OCI-LY1 (cell line): ENCODE data around the gene DZANK1.

Experiments used
- H2AFZ ChIP-seq: fragments of 200-600 bp; sonication (generic), shearing (Covaris generic); 2 replicates; pipeline ENCODE4 v1.6.0; 2014; ENCODE audit warnings: antibody characterized with exemption, mild to moderate bottlenecking, low read length
- H3F3A ChIP-seq: fragments of 200-600 bp; sonication (generic), shearing (Covaris generic); 2 replicates; pipeline ENCODE4 v1.6.0; 2014; ENCODE audit warnings: mild to moderate bottlenecking, antibody characterized with exemption, low read length, moderate library complexity; ENCODE audit not compliant: insufficient read depth
- H3K27ac ChIP-seq: fragments of 200-600 bp; sonication (generic); 2 replicates; pipeline ENCODE4 v1.5.1; 2014; ENCODE audit warnings: low read length, mixed run types, mild to moderate bottlenecking, low read depth; ENCODE audit not compliant: poor library complexity, severe bottlenecking
- H3K27me3 ChIP-seq: fragments of 200-600 bp; sonication (generic); 2 replicates; pipeline ENCODE4 v1.6.0; 2014; ENCODE audit warnings: antibody characterized with exemption, mild to moderate bottlenecking, low read length, moderate library complexity; ENCODE audit not compliant: insufficient read depth
- H3K36me3 ChIP-seq: fragments of 200-600 bp; sonication (generic); 2 replicates; pipeline ENCODE4 v1.6.1; 2014; ENCODE audit warnings: mild to moderate bottlenecking, antibody characterized with exemption, low read length, moderate library complexity, mixed read lengths; ENCODE audit not compliant: insufficient read depth
- H3K4me1 ChIP-seq: fragments of 200-600 bp; sonication (generic); 2 replicates; pipeline ENCODE4 v1.5.1; 2014; ENCODE audit warnings: mild to moderate bottlenecking, low read length, moderate library complexity; ENCODE audit not compliant: insufficient read depth, severe bottlenecking
- H3K4me2 ChIP-seq: fragments of 200-600 bp; sonication (generic), shearing (Covaris generic); 2 replicates; pipeline ENCODE4 v1.6.1; 2014; ENCODE audit warnings: low read length
- H3K4me3 ChIP-seq: fragments of 200-600 bp; sonication (generic); 2 replicates; pipeline ENCODE4 v1.5.1; 2014; ENCODE audit warnings: low read length, low read depth, mild to moderate bottlenecking, mixed read lengths; ENCODE audit not compliant: poor library complexity, severe bottlenecking
- H3K79me2 ChIP-seq: fragments of 200-600 bp; shearing (Covaris generic); 2 replicates; pipeline ENCODE4 v1.6.1; 2016; ENCODE audit warnings: mixed run types, low read length, mixed read lengths; ENCODE audit not compliant: insufficient read depth
- H3K9ac ChIP-seq: fragments of 200-600 bp; sonication (generic), shearing (Covaris generic); 2 replicates; pipeline ENCODE4 v1.6.1; 2014; ENCODE audit warnings: mild to moderate bottlenecking, low read length, mixed read lengths
- H3K9me2 ChIP-seq: fragments of 200-600 bp; sonication (generic), shearing (Covaris generic); 2 replicates; pipeline ENCODE4 v1.6.1; 2014; ENCODE audit warnings: low read depth, mild to moderate bottlenecking, low read length, mixed read lengths
- H3K9me3 ChIP-seq: fragments of 200-600 bp; shearing (Covaris generic); 2 replicates; pipeline ENCODE4 v1.6.1; 2014; ENCODE audit warnings: low read length, mixed read lengths
- H4K20me1 ChIP-seq: fragments of 200-600 bp; sonication (generic), shearing (Covaris generic); 2 replicates; pipeline ENCODE4 v1.6.0; 2016; ENCODE audit warnings: mild to moderate bottlenecking, low read length; ENCODE audit not compliant: insufficient read depth
- EZH2 ChIP-seq: fragments of 200-600 bp; sonication (generic), shearing (Covaris generic); IDR thresholded peaks from 2 replicates; pipeline ENCODE4 v1.8.0; 2017; ENCODE audit warnings: borderline replicate concordance, mixed run types, mild to moderate bottlenecking, antibody characterized with exemption, low read length, moderate library complexity, mixed read lengths
- TF ChIP-seq, protein P1 (sequence below): fragments of 200-600 bp; sonication (generic), shearing (Covaris generic); IDR thresholded peaks from 2 replicates; pipeline ENCODE4 v1.5.1; 2017; ENCODE audit warnings: mild to moderate bottlenecking, antibody characterized with exemption, low read length, moderate library complexity, mixed read lengths

The DZANK1 gene

DNA sequence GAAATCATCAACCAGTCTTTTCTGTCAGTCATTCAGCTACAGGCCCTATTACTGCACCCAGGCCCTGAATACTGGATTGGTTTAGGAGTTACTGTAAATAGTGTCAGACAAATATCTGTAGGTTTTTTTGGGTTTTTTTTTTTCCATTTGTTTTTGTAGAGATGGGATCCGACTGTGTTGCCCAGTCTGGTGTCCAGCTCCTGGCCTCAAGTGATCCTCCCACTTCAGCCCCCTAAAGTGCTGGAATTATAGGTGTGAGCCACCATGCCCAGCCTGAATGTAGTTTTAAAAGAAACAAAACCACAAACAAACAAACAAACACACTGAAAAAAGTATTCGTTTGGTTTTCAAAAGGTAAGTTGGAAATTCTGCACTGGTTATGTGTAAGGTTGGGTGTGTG, 39.6 kb downstream of the DZANK1 start:
- Histone ChIP-seq H3K4me2 (no peak overlapping the region), H3K4me3 (no peak overlapping the region), H3K79me2 (no peaks in the 10 kb centered on the region), H3K4me1 (no peaks in the 10 kb centered on the region), H3K9me2 (no peaks in the 10 kb centered on the region), H3K9me3 (no peaks in the 10 kb centered on the region), H3K9ac (no peak overlapping the region), H3F3A (no peaks in the 10 kb centered on the region), H3K27me3 (no peaks in the 10 kb centered on the region), H3K36me3 (no peaks in the 10 kb centered on the region), H2AFZ (no peak overlapping the region), H3K27ac (no peak overlapping the region), H4K20me1 (no peaks in the 10 kb centered on the region)
- no peak for TF ChIP-seq EZH2
- TF ChIP-seq, protein P1, sequence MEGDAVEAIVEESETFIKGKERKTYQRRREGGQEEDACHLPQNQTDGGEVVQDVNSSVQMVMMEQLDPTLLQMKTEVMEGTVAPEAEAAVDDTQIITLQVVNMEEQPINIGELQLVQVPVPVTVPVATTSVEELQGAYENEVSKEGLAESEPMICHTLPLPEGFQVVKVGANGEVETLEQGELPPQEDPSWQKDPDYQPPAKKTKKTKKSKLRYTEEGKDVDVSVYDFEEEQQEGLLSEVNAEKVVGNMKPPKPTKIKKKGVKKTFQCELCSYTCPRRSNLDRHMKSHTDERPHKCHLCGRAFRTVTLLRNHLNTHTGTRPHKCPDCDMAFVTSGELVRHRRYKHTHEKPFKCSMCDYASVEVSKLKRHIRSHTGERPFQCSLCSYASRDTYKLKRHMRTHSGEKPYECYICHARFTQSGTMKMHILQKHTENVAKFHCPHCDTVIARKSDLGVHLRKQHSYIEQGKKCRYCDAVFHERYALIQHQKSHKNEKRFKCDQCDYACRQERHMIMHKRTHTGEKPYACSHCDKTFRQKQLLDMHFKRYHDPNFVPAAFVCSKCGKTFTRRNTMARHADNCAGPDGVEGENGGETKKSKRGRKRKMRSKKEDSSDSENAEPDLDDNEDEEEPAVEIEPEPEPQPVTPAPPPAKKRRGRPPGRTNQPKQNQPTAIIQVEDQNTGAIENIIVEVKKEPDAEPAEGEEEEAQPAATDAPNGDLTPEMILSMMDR: no peak

DNA sequence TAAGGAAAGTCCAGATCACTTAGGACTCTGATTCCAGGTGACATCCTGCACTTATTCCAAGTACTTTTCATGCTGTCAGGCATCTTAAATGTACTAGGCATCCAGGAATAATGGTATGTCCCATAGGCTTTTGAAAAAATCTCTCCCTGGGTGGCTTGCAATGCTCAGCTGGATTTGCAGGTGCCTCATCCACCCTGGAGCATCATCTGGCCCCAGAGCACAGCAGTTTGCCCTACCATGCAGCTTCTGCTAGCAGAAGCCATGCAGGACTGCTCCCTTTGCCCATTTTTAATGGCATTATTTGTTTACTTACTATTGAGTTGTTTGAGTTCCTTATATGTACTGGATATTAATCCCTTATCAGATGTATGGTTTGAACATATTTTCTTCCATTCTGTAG, 45.2 kb downstream of the DZANK1 start:
- no peak overlapping the region for H3K4me3 ChIP-seq
- H3K36me3 ChIP-seq: no peaks in the 10 kb centered on the region
- H3K4me1 ChIP-seq: no peaks in the 10 kb centered on the region
- no peaks in the 10 kb centered on the region for H3K9me3 ChIP-seq
- H4K20me1 ChIP-seq: no peaks in the 10 kb centered on the region
- no peak overlapping the region for H3K27ac ChIP-seq
- H3F3A ChIP-seq: no peaks in the 10 kb centered on the region
- no peak overlapping the region for H2AFZ ChIP-seq
- H3K9me2 ChIP-seq: no peaks in the 10 kb centered on the region
- H3K9ac ChIP-seq: no peak overlapping the region
- TF ChIP-seq, protein P1: no peak
- no peak for TF ChIP-seq EZH2
- H3K27me3 ChIP-seq: no peaks in the 10 kb centered on the region
- no peaks in the 10 kb centered on the region for H3K79me2 ChIP-seq
- H3K4me2 ChIP-seq: no peak overlapping the region

DNA sequence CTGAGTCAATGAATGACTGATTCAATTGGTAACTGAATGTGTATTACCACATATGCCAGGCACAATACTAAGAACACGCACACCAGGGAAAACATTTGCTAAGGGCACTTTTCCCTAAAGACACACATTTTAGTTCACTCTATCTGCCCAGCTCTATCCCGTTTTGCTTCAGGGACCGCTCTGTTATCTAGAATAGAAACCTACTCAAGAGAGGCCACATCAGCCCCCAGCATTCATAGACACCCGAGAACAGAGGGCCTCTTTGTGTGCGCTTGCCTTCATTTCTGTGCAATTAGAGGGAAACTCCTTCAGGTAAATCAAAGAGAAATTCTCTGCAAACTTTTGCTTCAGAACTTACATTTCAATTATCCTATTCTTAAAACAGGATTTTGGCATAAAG, 50.3 kb downstream of the DZANK1 start:
- Histone ChIP-seq H3K4me3 (no peak overlapping the region), H2AFZ (no peak overlapping the region), H3K4me1 (peaks cover 23% of the 10 kb centered on the region), H3K4me2 (no peak overlapping the region), H3K36me3 (no peaks in the 10 kb centered on the region), H4K20me1 (no peaks in the 10 kb centered on the region), H3K9me2 (no peaks in the 10 kb centered on the region), H3K9ac (no peak overlapping the region), H3K27ac (no peak overlapping the region), H3K9me3 (no peaks in the 10 kb centered on the region), H3K27me3 (no peaks in the 10 kb centered on the region), H3K79me2 (no peaks in the 10 kb centered on the region), H3F3A (no peaks in the 10 kb centered on the region)
- no peak for TF ChIP-seq EZH2
- TF ChIP-seq, protein P1: no peak
